ENCODE data around the gene SLC6A18. TPM values are rescaled to one million over a fixed set of nuclear protein-coding genes. Genes with fewer than 3 reads are reported as not detected.

The SLC6A18 gene
- total RNA-seq, 4 donors from 2014 or later = not detected

DNA sequence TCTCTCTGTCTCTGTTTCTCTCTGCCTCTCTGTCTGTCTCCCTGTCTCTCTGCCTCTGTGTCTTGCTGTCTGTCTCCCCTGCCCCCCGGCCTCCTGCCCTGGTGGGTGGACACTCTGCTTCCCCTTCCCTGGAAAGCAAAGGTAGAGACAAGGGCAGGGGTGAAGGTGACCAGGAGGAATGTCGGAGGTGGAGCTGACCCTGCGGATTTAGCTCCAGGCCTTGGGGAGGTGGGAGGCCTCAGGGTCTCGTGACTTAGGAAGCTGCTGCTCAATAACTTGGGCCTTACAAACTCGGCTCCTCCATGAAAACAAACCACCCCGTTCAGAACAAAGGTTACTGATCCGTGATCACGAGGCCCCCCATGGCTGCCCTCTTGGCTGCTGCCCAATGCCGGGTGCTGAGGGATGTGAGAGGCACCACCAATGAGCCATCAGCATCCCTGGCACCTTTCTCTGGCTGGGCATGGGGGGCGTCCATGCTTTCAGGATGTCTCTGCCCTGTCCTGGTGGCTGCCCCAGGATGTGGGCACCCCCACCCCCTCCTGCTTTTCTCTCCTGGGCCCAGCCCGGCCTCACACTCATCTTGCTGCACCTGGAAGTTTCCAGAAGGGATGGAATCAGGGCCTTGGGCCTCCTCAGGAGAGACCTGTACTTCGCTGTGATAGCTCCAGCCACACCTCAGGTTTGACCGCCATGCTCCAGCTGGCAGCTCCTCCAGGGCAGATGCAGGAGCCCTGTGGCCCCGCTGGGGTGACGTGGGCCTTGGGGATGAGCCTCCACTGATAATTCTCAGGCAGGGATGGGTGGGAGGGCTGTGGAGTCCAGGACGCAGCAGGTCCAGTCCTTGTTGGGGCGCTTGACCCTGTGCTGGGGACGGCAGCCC is 38.6 kb upstream of the SLC6A18 start:
- Histone ChIP-seq H3K27ac (no peak overlapping the region), H3K9me3 (no peaks in the 10 kb centered on the region), H3K4me3 (no peak overlapping the region), H3K36me3 (no peaks in the 10 kb centered on the region), H3K4me1 (peaks cover 0 to 15% (median 0%) of the 10 kb centered on the region in 3 donors), H3K27me3 (peaks cover 59% of the 10 kb centered on the region)
- ATAC-seq = no peak
- TF ChIP-seq EP300 (IDR thresholded peaks at IDR 0.05) (no peak), CTCF (IDR thresholded peaks at IDR 0.05) (no peak), POLR2AphosphoS5 (IDR thresholded peaks at IDR 0.05) (no peak), POLR2A (IDR thresholded peaks at IDR 0.05) (no peak)
- WGBS, 2 donors (ENCODE audit: low coverage in 1 of 2) = 0% methylated on average over 1 of the region's 18 CpGs; no CpG with 5 or more reads in 1 of the 2 donors

DNA sequence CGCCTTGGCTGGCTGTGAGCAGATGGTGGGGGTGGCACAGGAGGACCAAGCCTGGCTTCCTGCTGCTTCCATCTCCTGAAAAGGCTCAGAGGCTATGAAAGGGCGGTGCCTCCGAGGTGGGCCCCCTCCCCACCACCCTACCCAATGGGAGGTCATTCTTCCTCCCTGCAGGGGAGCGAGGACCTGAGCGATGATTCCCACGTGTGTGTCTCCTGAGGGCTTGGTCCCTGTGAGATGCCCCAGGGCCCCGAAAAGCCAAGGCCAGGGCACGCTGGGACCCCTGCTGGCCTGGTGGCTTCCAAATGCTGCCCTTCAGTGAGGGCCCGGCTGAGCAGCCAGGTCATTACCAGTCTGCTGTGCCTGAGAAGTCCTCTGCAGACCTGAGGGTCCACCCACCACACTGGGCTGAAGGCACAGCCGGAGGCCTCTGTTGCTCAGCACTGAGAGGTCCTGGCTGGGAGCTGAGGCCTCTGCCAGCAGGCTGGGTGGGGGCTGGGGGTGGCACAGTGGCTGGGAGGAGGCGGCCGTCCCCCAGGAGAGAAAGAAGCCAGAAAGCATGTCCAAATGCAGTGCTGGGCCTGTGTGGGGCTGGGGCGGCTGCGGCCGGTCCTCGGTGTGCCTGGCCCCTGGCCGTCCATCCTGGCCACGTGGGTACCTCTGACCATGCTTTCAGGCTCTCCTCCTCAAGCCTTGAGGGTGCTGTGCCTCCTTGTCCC is 37.8 kb upstream of the SLC6A18 start:
- TF ChIP-seq CTCF (IDR thresholded peaks at IDR 0.05) = no peak
- TF ChIP-seq EP300 (IDR thresholded peaks at IDR 0.05) = no peak
- TF ChIP-seq POLR2A (IDR thresholded peaks at IDR 0.05) = no peak
- H3K4me1 ChIP-seq = peaks cover 0 to 14% (median 0%) of the 10 kb centered on the region in 3 donors
- H3K36me3 ChIP-seq = no peaks in the 10 kb centered on the region
- H3K27me3 ChIP-seq = peaks cover 54% of the 10 kb centered on the region
- H3K9me3 ChIP-seq = no peaks in the 10 kb centered on the region
- H3K4me3 ChIP-seq = no peak overlapping the region
- ATAC-seq = no peak
- no peak overlapping the region for H3K27ac ChIP-seq
- 100% methylated on average over 2 of the region's 18 CpGs; no CpG with 5 or more reads in 1 of the 2 donors for WGBS, 2 donors (ENCODE audit: low coverage in 1 of 2)

- no peak for ATAC-seq
- Histone ChIP-seq H3K27me3 (peaks cover 48% of the 10 kb centered on the region), H3K9me3 (no peaks in the 10 kb centered on the region), H3K4me1 (peaks cover 0 to 9% (median 0%) of the 10 kb centered on the region in 3 donors), H3K27ac (no peak overlapping the region), H3K4me3 (no peak overlapping the region), H3K36me3 (no peaks in the 10 kb centered on the region)
- TF ChIP-seq POLR2A (IDR thresholded peaks at IDR 0.05) = no peak
- TF ChIP-seq CTCF (IDR thresholded peaks at IDR 0.05) = no peak
- no peak for TF ChIP-seq EP300 (IDR thresholded peaks at IDR 0.05)
- no peak for TF ChIP-seq POLR2AphosphoS5 (IDR thresholded peaks at IDR 0.05)
- 76 to 85% methylated on average over 2 to 5 of the region's 8 CpGs for WGBS, 2 donors (ENCODE audit: low coverage in 1 of 2)
Measured at GRCh38 chr5:1187950-1188334, 37.2 kb upstream of the SLC6A18 start.

DNA sequence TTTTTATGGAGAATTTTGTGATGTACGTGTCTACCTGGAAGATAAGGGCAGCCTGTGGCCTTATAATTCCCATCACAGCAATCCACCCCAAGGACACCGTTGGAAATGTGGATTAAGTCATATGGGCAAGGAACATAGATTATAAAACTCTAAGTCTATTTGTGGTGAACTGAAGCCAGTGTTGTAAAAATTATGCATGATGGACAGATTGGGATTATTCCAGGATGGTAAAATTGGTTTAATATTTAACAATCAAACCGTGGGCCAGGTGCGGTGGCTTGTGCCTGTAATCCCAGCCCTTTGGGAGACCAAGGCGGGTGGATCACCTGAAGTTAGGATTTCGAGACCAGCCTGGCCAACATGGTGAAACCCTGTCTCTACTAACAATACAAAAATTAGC is 36.7 kb upstream of the SLC6A18 start:
- H3K9me3 ChIP-seq = no peaks in the 10 kb centered on the region
- no peak overlapping the region for H3K27ac ChIP-seq
- ATAC-seq = no peak
- TF ChIP-seq POLR2A (IDR thresholded peaks at IDR 0.05) = no peak
- TF ChIP-seq CTCF (IDR thresholded peaks at IDR 0.05) = no peak
- no peak for TF ChIP-seq EP300 (IDR thresholded peaks at IDR 0.05)
- TF ChIP-seq POLR2AphosphoS5 (IDR thresholded peaks at IDR 0.05) = no peak
- WGBS, 2 donors (ENCODE audit: low coverage in 1 of 2) = 54 to 77% methylated on average over 6 of the region's 6 CpGs
- H3K36me3 ChIP-seq = no peaks in the 10 kb centered on the region
- H3K27me3 ChIP-seq = peaks cover 52% of the 10 kb centered on the region
- peaks cover 0 to 3% (median 0%) of the 10 kb centered on the region in 3 donors for H3K4me1 ChIP-seq
- no peak overlapping the region for H3K4me3 ChIP-seq

Data from gastroesophageal sphincter (tissue), 4 donors.